ENCODE results near the gene ZNF331.

- peak; percentile 61 for TF ChIP-seq CTCF (IDR thresholded peaks at IDR 0.05; ENCODE audit: insufficient read depth, low read length, poor library complexity, severe bottlenecking)
- no peak for TF ChIP-seq EZH2phosphoT487 (conservative IDR thresholded peaks at IDR 0.05; ENCODE audit: low read length)
Measured at GRCh38 chr19:53511933-53512374, 26.0 kb upstream of the ZNF331 start.

All from SU-DHL-6 (cell line).